Activated CD4-positive, alpha-beta T cell treated with anti-CD3 and anti-CD28 coated beads, Interleukin-2, amount 50 U/mL, for 1 hour (primary cell): ENCODE measurements around the gene OR10J1.
"Not testable (repeated sequence)": the region's sequence is repeated elsewhere in the genome, so short reads cannot be mapped to it uniquely, and the experiment has no call there.

Source experiments
- DNase-seq: peaks from one replicate; pipeline ENCODE4 v3.0.0-alpha.2; 2020

The OR10J1 gene

GRCh38 chr1:159439422-159439821, at the start of gene OR10J1:
Gene OR10J1 (plus strand): TSS chr1:159439722. CDS start chr1:159439792, 70 bp downstream.
- DNase-seq = no peak

- DNase-seq = no peak
These were observed 32.7 kb upstream of the OR10J1 start for GRCh38 chr1:159406821-159407220.

- no peak for DNase-seq
These were observed 30.6 kb upstream of the OR10J1 start for GRCh38 chr1:159408862-159409400.

GRCh38 chr1:159421821-159422220, 17.7 kb upstream of the OR10J1 start:
- DNase-seq = no peak

- DNase-seq = no peak
These were observed 11.0 kb upstream of the OR10J1 start for GRCh38 chr1:159428536-159428935.

- no peak for DNase-seq
These were observed 10.3 kb upstream of the OR10J1 start for GRCh38 chr1:159429074-159429861.

GRCh38 chr1:159430985-159431384, 8.5 kb upstream of the OR10J1 start:
- no peak for DNase-seq

- no peak for DNase-seq
These were observed 7.6 kb upstream of the OR10J1 start, which contains the start of gene OR10J4 for GRCh38 chr1:159431904-159432303. Gene OR10J4 (plus strand): TSS chr1:159432204.

GRCh38 chr1:159436469-159436868, 3.1 kb upstream of the OR10J1 start:
- no peak for DNase-seq

- no peak for DNase-seq
These were observed 1.8 kb downstream of the OR10J1 start for GRCh38 chr1:159441360-159441759.

- no peak for DNase-seq
These were observed 2.9 kb downstream of the OR10J1 start for GRCh38 chr1:159442428-159442827.

- DNase-seq = no peak
These were observed 3.7 kb downstream of the OR10J1 start for GRCh38 chr1:159443066-159443750.

- no peak for DNase-seq
These were observed 5.0 kb downstream of the OR10J1 start for GRCh38 chr1:159444511-159444910.

- no peak for DNase-seq
These were observed 8.7 kb downstream of the OR10J1 start for GRCh38 chr1:159448181-159448580.

GRCh38 chr1:159449605-159450004, 10.1 kb downstream of the OR10J1 start:
- not testable (repeated sequence) for DNase-seq

- no peak for DNase-seq
These were observed 20.0 kb downstream of the OR10J1 start for GRCh38 chr1:159459551-159459950.

- DNase-seq = no peak
These were observed 25.7 kb downstream of the OR10J1 start for GRCh38 chr1:159465191-159465603.

GRCh38 chr1:159468321-159468720, 28.8 kb downstream of the OR10J1 start:
- no peak for DNase-seq

GRCh38 chr1:159469921-159470533, 30.5 kb downstream of the OR10J1 start:
- DNase-seq = no peak

- DNase-seq = no peak
These were observed 33.8 kb downstream of the OR10J1 start for GRCh38 chr1:159473335-159473734.

GRCh38 chr1:159474926-159475325, 35.4 kb downstream of the OR10J1 start:
- DNase-seq = no peak

- DNase-seq = no peak
These were observed 44.0 kb downstream of the OR10J1 start for GRCh38 chr1:159483501-159483900.
